Astrocyte (in vitro differentiated cells and primary cell): ENCODE data around the gene SLC26A3. TPM values are rescaled to one million over a fixed set of nuclear protein-coding genes. Genes with fewer than 3 reads are reported as not detected.

Source experiments
- DNase-seq: peaks from one replicate; pipeline ENCODE4 v3.0.0-alpha.2; 2010; ENCODE audit warnings: low read depth
- FAIRE-seq: peaks from 2 replicates; lab custom pipeline; 2011; peaks lifted over from hg19 to GRCh38; lab: Jason Lieb, UNC
- H2AFZ ChIP-seq: 2 replicates; pipeline ENCODE4 v1.6.0; 2012; ENCODE audit warnings: low read depth, low read length, inconsistent platforms
- H3K27ac ChIP-seq: 2 replicates; pipeline ENCODE4 v1.5.1; 2011; ENCODE audit warnings: low read depth, low read length, inconsistent platforms
- H3K27me3 ChIP-seq: 2 replicates; pipeline ENCODE4 v1.6.0; 2011; ENCODE audit warnings: low read length, inconsistent platforms; ENCODE audit not compliant: insufficient read depth
- H3K36me3 ChIP-seq: 2 replicates; pipeline ENCODE4 v1.5.1; 2011; ENCODE audit warnings: low read length, inconsistent platforms; ENCODE audit not compliant: insufficient read depth
- H3K4me1 ChIP-seq: 2 replicates; pipeline ENCODE4 v1.5.1; 2011; ENCODE audit warnings: low read length, inconsistent platforms; ENCODE audit not compliant: insufficient read depth
- H3K4me2 ChIP-seq: 2 replicates; pipeline ENCODE4 v1.6.0; 2012; ENCODE audit warnings: low read length, inconsistent platforms
- H3K4me3 ChIP-seq: 2 replicates; pipeline ENCODE4 v1.5.1; 2011; ENCODE audit warnings: low read depth, mild to moderate bottlenecking, low read length, inconsistent platforms; ENCODE audit not compliant: insufficient read depth
- H3K79me2 ChIP-seq: 2 replicates; pipeline ENCODE4 v1.6.0; 2012; ENCODE audit warnings: mild to moderate bottlenecking, low read length, inconsistent platforms; ENCODE audit not compliant: insufficient read depth
- H3K9ac ChIP-seq: 2 replicates; pipeline ENCODE4 v1.6.0; 2012; ENCODE audit warnings: mild to moderate bottlenecking, low read length, inconsistent platforms
- H3K9me3 ChIP-seq: 2 replicates; pipeline ENCODE4 v1.5.1; 2012; ENCODE audit warnings: low read depth, mild to moderate bottlenecking, low read length, inconsistent platforms; ENCODE audit not compliant: insufficient read depth
- H4K20me1 ChIP-seq: 2 replicates; pipeline ENCODE4 v1.6.0; 2012; ENCODE audit warnings: low read length, inconsistent platforms; ENCODE audit not compliant: insufficient read depth
- H3K27ac Mint-ChIP-seq: one replicate; pipeline ENCODE4 v1.8.0; 2021; ENCODE audit warnings: mild to moderate bottlenecking, mixed read lengths; ENCODE audit not compliant: unreplicated experiment
- H3K27me3 Mint-ChIP-seq: one replicate; pipeline ENCODE4 v1.8.0; 2021; ENCODE audit warnings: low read depth, mixed read lengths; ENCODE audit not compliant: unreplicated experiment
- H3K36me3 Mint-ChIP-seq: one replicate; pipeline ENCODE4 v1.8.0; 2021; ENCODE audit warnings: low read depth, mixed read lengths; ENCODE audit not compliant: unreplicated experiment
- H3K4me1 Mint-ChIP-seq: one replicate; pipeline ENCODE4 v1.8.0; 2021; ENCODE audit warnings: low read depth, mixed read lengths; ENCODE audit not compliant: unreplicated experiment
- H3K4me3 Mint-ChIP-seq: one replicate; pipeline ENCODE4 v1.8.0; 2021; ENCODE audit warnings: mild to moderate bottlenecking, moderate library complexity, mixed read lengths; ENCODE audit not compliant: unreplicated experiment
- H3K9me3 Mint-ChIP-seq: one replicate; pipeline ENCODE4 v1.8.0; 2021; ENCODE audit warnings: mild to moderate bottlenecking, mixed read lengths; ENCODE audit not compliant: unreplicated experiment
- CTCF ChIP-seq: IDR thresholded peaks from 2 replicates; pipeline ENCODE4 v1.5.1; 2011; ENCODE audit warnings: low read depth, mild to moderate bottlenecking, inconsistent platforms, low read length, moderate library complexity; ENCODE audit not compliant: insufficient read depth
- EZH2 ChIP-seq: IDR thresholded peaks from 2 replicates; pipeline ENCODE4 v1.6.1; 2012; ENCODE audit warnings: mild to moderate bottlenecking, low read length, inconsistent platforms; ENCODE audit not compliant: insufficient read depth
- total RNA-seq: library from RNA; stranded (reverse); gene quantifications from 2 replicates; pipeline ENCODE4 v1.2.1, GENCODE V29; 2021

The SLC26A3 gene
- total RNA-seq, 1 donor from 2014 or later: not detected

- H3K4me3 Mint-ChIP-seq: no peak overlapping the region
- no peaks in the 10 kb centered on the region for H3K9me3 ChIP-seq
- FAIRE-seq (no peak), DNase-seq (no peak)
- no peak overlapping the region for H3K4me2 ChIP-seq
- no peaks in the 10 kb centered on the region for H4K20me1 ChIP-seq
- TF ChIP-seq CTCF (no peak), EZH2 (no peak)
- H3K4me3 ChIP-seq: no peak overlapping the region
- no peak overlapping the region for H3K9ac ChIP-seq
- no peaks in the 10 kb centered on the region for H3K36me3 Mint-ChIP-seq
- no peaks in the 10 kb centered on the region for H3K4me1 Mint-ChIP-seq
- no peak overlapping the region for H3K27ac Mint-ChIP-seq
- H3K4me1 ChIP-seq: no peaks in the 10 kb centered on the region
- peaks cover 4% of the 10 kb centered on the region for H3K9me3 Mint-ChIP-seq
- no peaks in the 10 kb centered on the region for H3K36me3 ChIP-seq
- peaks cover 4% of the 10 kb centered on the region for H3K27me3 ChIP-seq
- no peak overlapping the region for H2AFZ ChIP-seq
- no peak overlapping the region for H3K27ac ChIP-seq
- H3K27me3 Mint-ChIP-seq: peaks cover 5% of the 10 kb centered on the region
- no peaks in the 10 kb centered on the region for H3K79me2 ChIP-seq
These were observed 35.1 kb upstream of the SLC26A3 start for GRCh38 chr7:107838024-107838601.

DNA sequence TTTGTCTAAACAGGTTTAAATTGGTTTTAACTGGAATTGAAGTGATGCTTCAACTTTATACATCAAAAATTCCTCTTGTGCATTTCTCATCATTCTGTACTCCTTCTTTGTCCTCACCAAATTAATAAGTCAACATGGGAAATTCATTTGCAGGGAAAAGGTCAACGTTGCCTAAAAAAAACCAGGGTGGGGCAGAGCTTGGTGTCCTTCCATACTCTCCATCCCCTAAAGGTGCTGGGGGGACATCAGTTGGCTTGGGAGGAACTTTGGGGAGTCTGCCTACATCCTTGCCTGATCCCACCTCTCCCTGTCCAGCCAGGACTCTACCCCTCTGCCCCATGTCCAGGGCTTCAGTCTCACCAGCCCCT, 34.1 kb upstream of the SLC26A3 start:
- H3K27me3 Mint-ChIP-seq: peaks cover 10% of the 10 kb centered on the region
- no peak for FAIRE-seq

More for the DNA sequence above, 34.1 kb upstream of the SLC26A3 start:
- no peaks in the 10 kb centered on the region for H3K79me2 ChIP-seq
- H3K4me2 ChIP-seq: no peak overlapping the region
- no peak overlapping the region for H3K4me3 ChIP-seq
- H3K4me3 Mint-ChIP-seq: no peak overlapping the region
- H3K4me1 Mint-ChIP-seq: no peaks in the 10 kb centered on the region
- no peaks in the 10 kb centered on the region for H4K20me1 ChIP-seq
- peaks cover 4% of the 10 kb centered on the region for H3K27me3 ChIP-seq
- H3K27ac Mint-ChIP-seq: no peak overlapping the region
- peaks cover 8% of the 10 kb centered on the region for H3K9me3 Mint-ChIP-seq
- no peak overlapping the region for H3K27ac ChIP-seq
- H3K9ac ChIP-seq: no peak overlapping the region
- TF ChIP-seq EZH2 (no peak), CTCF (no peak)
- H3K4me1 ChIP-seq: no peaks in the 10 kb centered on the region
- H3K36me3 Mint-ChIP-seq: no peaks in the 10 kb centered on the region
- no peaks in the 10 kb centered on the region for H3K9me3 ChIP-seq
- no peaks in the 10 kb centered on the region for H3K36me3 ChIP-seq
- H2AFZ ChIP-seq: no peak overlapping the region
- no peak for DNase-seq
